NCI-H187 treated with DMSO at 0.1 percent for 48 hours (cell line): ENCODE measurements around the gene NDUFB6.
"Not testable (repeated sequence)": the region's sequence is repeated elsewhere in the genome, so short reads cannot be mapped to it uniquely, and the experiment has no call there.

Experiments used
- DNase-seq: peaks from one replicate; lab custom pipeline; 2025; lab: John Stamatoyannopoulos, UW

NDUFB6 gene

GRCh38 chr9:32524558-32524891, 48.4 kb downstream of the NDUFB6 start:
- not testable (repeated sequence) for DNase-seq

GRCh38 chr9:32523910-32524309, 49.0 kb downstream of the NDUFB6 start:
- DNase-seq = no peak

GRCh38 chr9:32518276-32518675, 54.7 kb downstream of the NDUFB6 start:
- no peak for DNase-seq

- DNase-seq = no peak
Measured at GRCh38 chr9:32516241-32516640, 56.7 kb downstream of the NDUFB6 start.

GRCh38 chr9:32508728-32509127, 64.2 kb downstream of the NDUFB6 start:
- DNase-seq = no peak

GRCh38 chr9:32503008-32503407, 70.0 kb downstream of the NDUFB6 start:
- DNase-seq = no peak
